K562 (cell line): Measurements from ENCODE around the gene CNTFR. TPM values are rescaled to one million over a fixed set of nuclear protein-coding genes. Genes with fewer than 3 reads are reported as not detected.

Experiments
- ATAC-seq: fragments of 200-7000 bp; cut with Tn5 transposase; 3 replicates; pipeline ENCODE4 v1.9.1; 2020; ENCODE audit warnings: moderate library complexity
- BruUV-seq: library from RNA; stranded (reverse); fragments of 400-500 nt; replicated peaks from 2 replicates; lab custom pipeline; 2021; lab: Mats Ljungman, UMichigan
- CTCF ChIA-PET: fragments of 300-600 bp; formaldehyde crosslinking; extraction: SDS; loops from one replicate; lab custom pipeline; 2021; ENCODE audit warnings: low intra/inter-chr PET ratio; lab: Yijun Ruan, JAX
- POLR2A ChIA-PET: fragments of 300-600, 350-650 bp; sonication (Branson Sonifier 250); formaldehyde crosslinking; extraction: SDS; loops from one replicate; lab custom pipeline; 2021; ENCODE audit warnings: antibody characterized with exemption, inconsistent platforms; lab: Yijun Ruan, JAX
- DNase-seq, 4 experiments: peaks; one replicate each; pipeline versions ENCODE4 v3.0.0 to v3.0.0-alpha.2; 2011 to 2018; ENCODE audit warnings: low spot score in 3 of 4, mixed read lengths in 3 of 4; ENCODE audit errors: extremely low read depth in 1 of 4
- FAIRE-seq: peaks from 2 replicates; lab custom pipeline; 2011; peaks lifted over from hg19 to GRCh38; lab: Jason Lieb, UNC
- H2AFZ ChIP-seq: 2 replicates; pipeline ENCODE4 v1.6.0; 2011; ENCODE audit warnings: low read depth, low read length, control low read depth, inconsistent platforms
- H3K27ac ChIP-seq: fragments of 200-600 bp; 3 replicates; pipeline ENCODE4 v1.8.0; 2011; ENCODE audit warnings: low read depth, mild to moderate bottlenecking, control low read depth, inconsistent platforms, low read length, moderate library complexity, mixed read lengths; ENCODE audit errors: extremely low read depth
- H3K27me3 ChIP-seq, 2 experiments: fragments of 300-600 bp in 1 of 2; 2 replicates in 1 of 2; 3 replicates in 1 of 2; pipeline versions ENCODE4 v1.6.0 to v1.8.0; 2011; ENCODE audit warnings: inconsistent platforms in 2 of 2, low read length in 2 of 2, mild to moderate bottlenecking in 1 of 2, mixed read lengths in 1 of 2, moderate library complexity in 1 of 2; ENCODE audit not compliant: control insufficient read depth in 2 of 2, insufficient read depth in 2 of 2
- H3K36me3 ChIP-seq: fragments of 300-600 bp; 3 replicates; pipeline ENCODE4 v1.8.0; 2011; ENCODE audit warnings: mild to moderate bottlenecking, low read length, inconsistent platforms; ENCODE audit not compliant: control insufficient read depth, insufficient read depth
- H3K4me1 ChIP-seq, 2 experiments: fragments of 200-600 bp in 1 of 2; replicated peaks in 1 of 2; 2 replicates in 1 of 2; 3 replicates in 1 of 2; pipeline versions ENCODE4 v1.5.1 to v1.8.0; 2011; ENCODE audit warnings: inconsistent platforms in 2 of 2, low read length in 2 of 2, mild to moderate bottlenecking in 1 of 2, mixed read lengths in 1 of 2, moderate library complexity in 1 of 2; ENCODE audit not compliant: control insufficient read depth in 2 of 2, insufficient read depth in 2 of 2
- H3K4me2 ChIP-seq: 2 replicates; pipeline ENCODE4 v1.6.1; 2011; ENCODE audit warnings: low read length, control low read depth, inconsistent platforms, mixed read lengths; ENCODE audit not compliant: insufficient read depth
- H3K4me3 ChIP-seq: fragments of 200-600 bp; sonication (generic), shearing (Covaris generic); 2 replicates; pipeline ENCODE4 v1.5.1; 2016; ENCODE audit warnings: control low read depth, inconsistent platforms
- H3K79me2 ChIP-seq: fragments of 200-600 bp; 3 replicates; pipeline ENCODE4 v1.8.0; 2011; ENCODE audit warnings: low read length, inconsistent platforms; ENCODE audit not compliant: control insufficient read depth, insufficient read depth
- H3K9ac ChIP-seq, 2 experiments: 2 replicates each; pipeline versions ENCODE4 v1.6.0 to v1.6.1; 2011; ENCODE audit warnings: low read depth in 2 of 2, low read length in 2 of 2, control low read depth in 1 of 2, inconsistent platforms in 1 of 2, mild to moderate bottlenecking in 1 of 2, mixed read lengths in 1 of 2; ENCODE audit not compliant: insufficient read depth in 1 of 2
- H3K9me1 ChIP-seq: one replicate; pipeline ENCODE4 v1.6.0; 2011; ENCODE audit warnings: inconsistent platforms, mild to moderate bottlenecking, low read length, moderate library complexity; ENCODE audit not compliant: control insufficient read depth, insufficient read depth
- H3K9me3 ChIP-seq: replicated peaks from 2 replicates; pipeline ENCODE4 v1.5.1; 2011; ENCODE audit warnings: low read depth, low read length, inconsistent platforms; ENCODE audit not compliant: control insufficient read depth, insufficient read depth
- H4K20me1 ChIP-seq: replicated peaks from 2 replicates; pipeline ENCODE4 v1.6.1; 2011; ENCODE audit warnings: low read length, inconsistent platforms, mixed read lengths; ENCODE audit not compliant: control insufficient read depth, insufficient read depth
- ELF2 ChIP-seq: fragments of 250-450 bp; sonication (Bioruptor Pico); IDR thresholded peaks from 2 replicates; pipeline ENCODE4 v1.5.0; 2021; ENCODE audit warnings: mild to moderate bottlenecking
- ELF4 ChIP-seq: fragments of 450-650 bp; formaldehyde crosslinking; IDR thresholded peaks from 2 replicates; pipeline ENCODE4 v1.4.0; 2022; ENCODE audit warnings: missing genetic modification characterization
- FOXJ3 ChIP-seq: sonication (generic); formaldehyde crosslinking; IDR thresholded peaks from 2 replicates; pipeline ENCODE4 v1.4.0; 2020; ENCODE audit warnings: mild to moderate bottlenecking, missing genetic modification reagents
- MIER1 ChIP-seq: fragments of 450-650 bp; IDR thresholded peaks from 2 replicates; pipeline ENCODE4 v1.6.1; 2016; ENCODE audit warnings: antibody characterized with exemption, mild to moderate bottlenecking, low read depth
- NCOA6 ChIP-seq: fragments of 450-650 bp; IDR thresholded peaks from 2 replicates; pipeline ENCODE4 v1.6.1; 2017; ENCODE audit warnings: mild to moderate bottlenecking
- ZBTB5 ChIP-seq: fragments of 450-650 bp; IDR thresholded peaks from 2 replicates; pipeline ENCODE4 v1.6.1; 2017; ENCODE audit warnings: antibody characterized with exemption
- ZNF263 ChIP-seq: sonication (generic); formaldehyde crosslinking; IDR thresholded peaks from 2 replicates; pipeline ENCODE4 v1.8.0; 2022; ENCODE audit warnings: mild to moderate bottlenecking, missing genetic modification reagents, borderline replicate concordance
- ZNF408 ChIP-seq: fragments of 250-450 bp; sonication (Bioruptor Pico); IDR thresholded peaks from 2 replicates; pipeline ENCODE4 v1.4.0; 2020; ENCODE audit warnings: low read depth, mild to moderate bottlenecking, moderate library complexity
- ZNF764 ChIP-seq: fragments of 250-450 bp; sonication (Bioruptor Pico); IDR thresholded peaks from 2 replicates; pipeline ENCODE4 v1.4.0; 2020; ENCODE audit warnings: low read depth, mild to moderate bottlenecking, moderate library complexity
- WGBS: fragments of 100-300 bp; shearing (Covaris generic); methylation state at CpG from one replicate; pipeline ENCODE4 v1.1.6; 2016; ENCODE audit warnings: low coverage, mixed read lengths; ENCODE audit not compliant: insufficient coverage; ENCODE audit errors: missing lambda C conversion rate; 5-methylcytosine and 5-hydroxymethylcytosine counted together
- in situ Hi-C: fragments of 300-500 bp; cut with MboI; formaldehyde crosslinking; loops from 4 replicates; pipeline ENCODE4 v1.15.0; 2018; ENCODE audit warnings: inconsistent platforms, mixed read lengths
- intact Hi-C: fragments of 100-400 bp; cut with micrococcal nuclease; formaldehyde crosslinking; loops from 2 replicates; pipeline ENCODE4 v1.14.2; 2022
- polyA plus RNA-seq, 8 experiments: library from polyadenylated mRNA; depleted of rRNA in 4 of 8; stranded (reverse) in 5 of 8; unstranded in 3 of 8; fragments of >200 nt; fragmentation: Nextera tagmentation in 2 of 8; fragmentation: Illumina TruSeq in 1 of 8; extraction: Ambion mirVana in 2 of 8; extraction: Trizol in 1 of 8; gene quantifications; 2 replicates each; pipeline versions ENCODE4 v1.2.1 to v1.2.3, GENCODE V29; 2011 to 2014; ENCODE audit warnings: inconsistent platforms in 1 of 8, missing spikeins in 1 of 8
- total RNA-seq, 7 experiments: library from RNA; depleted of rRNA in 6 of 7; stranded (reverse); fragments of >200 nt in 6 of 7; fragmentation: Illumina TruSeq in 2 of 7; extraction: Trizol in 2 of 7; gene quantifications; 2 replicates each; pipeline versions ENCODE4 v1.2.1 to v1.2.3, GENCODE V29; 2011 to 2021; ENCODE audit warnings: low replicate concordance in 1 of 7

Gene CNTFR
- total and polyA plus RNA-seq, 9 of the 15 experiments (the other 6 are each of a cell fraction or from before 2014, with no cell fraction given), result not detected

- Histone ChIP-seq H3K36me3 (no peaks in the 10 kb centered on the region), H3K9me3 (no peaks in the 10 kb centered on the region), H3K4me3 (no peak overlapping the region), H3K9ac (no peak overlapping the region), H3K9me1 (no peaks in the 10 kb centered on the region), H4K20me1 (no peaks in the 10 kb centered on the region; the same call in none of the 2 replicates), H2AFZ (no peak overlapping the region), H3K27ac (no peak overlapping the region), H3K4me2 (no peak overlapping the region), H3K4me1 (peaks cover 0 to 7% of the 10 kb centered on the region in 2 experiments; a peak in 2 of 5 replicates), H3K27me3 (peaks cover 6 to 56% of the 10 kb centered on the region in 2 experiments; a peak in 4 of 5 replicates), H3K79me2 (no peaks in the 10 kb centered on the region)
- intact Hi-C loops, result no loop called here
- CTCF ChIA-PET, result no interaction called here
- POLR2A ChIA-PET, result interaction anchor here (0.7 to 1.6 kb wide), 2 partner anchors 10 to 132 kb away, joined by 3 to 6 read pairs; no protein-coding TSS in a partner anchor
- FAIRE-seq, result no peak
- WGBS, result 0% methylated on average over 3 of the region's 3 CpGs
- no peak for ATAC-seq
- DNase-seq, result no peak
- in situ Hi-C loops, result no loop called here
- BruUV-seq, result no TSS peak
- TF ChIP-seq MIER1 (no peak), FOXJ3 (CRISPR knock-in tag) (no peak), ZNF764 (CRISPR knock-in tag) (no peak), ZNF408 (CRISPR knock-in tag) (no peak), ELF2 (no peak), NCOA6 (no peak), ZBTB5 (no peak), ELF4 (CRISPR knock-in tag) (no peak), ZNF263 (no peak)
Observed at GRCh38 chr9:34581318-34581717, 8.2 kb downstream of the CNTFR start.
